Ovary (tissue), 3 donors: Measurements from ENCODE around the gene HADHB.
"Not testable (repeated sequence)": the region's sequence is repeated elsewhere in the genome, so short reads cannot be mapped to it uniquely, and the experiment has no call there.

Experiments
- CTCF ChIP-seq, 3 donors: fragments of 450-650 bp in 2 of 3; fragments of 200-600 bp in 1 of 3; IDR thresholded peaks; one replicate each; pipeline versions ENCODE4 v1.5.1 to v1.8.0; 2016 to 2022; ENCODE audit warnings: antibody characterized with exemption in 3 of 3, mild to moderate bottlenecking in 1 of 3
- POLR2A ChIP-seq: fragments of 450-650 bp; IDR thresholded peaks from one replicate; pipeline ENCODE4 v1.6.1; 2017; ENCODE audit warnings: antibody characterized with exemption, mild to moderate bottlenecking, moderate library complexity
- donor health status: DM: no; HTN: no; CAD: no.

GRCh38 chr2:26305094-26305493 is 60.4 kb downstream of the HADHB start:
- TF ChIP-seq CTCF (IDR thresholded peaks at IDR 0.05); POLR2A: not testable (repeated sequence)
